Ishikawa (cell line): ENCODE measurements around the gene OXA1L.

Experiments used
- CEBPB ChIP-seq: IDR thresholded peaks from 2 replicates; pipeline ENCODE4 v1.6.1; 2012
- CREB1 ChIP-seq: IDR thresholded peaks from 2 replicates; pipeline ENCODE4 v1.6.1; 2012; ENCODE audit warnings: low read depth
- EGR1 ChIP-seq: IDR thresholded peaks from 2 replicates; pipeline ENCODE4 v1.6.1; 2012
- EP300 ChIP-seq: IDR thresholded peaks from 2 replicates; pipeline ENCODE4 v1.6.1; 2012; ENCODE audit warnings: borderline replicate concordance
- FOXM1 ChIP-seq: IDR thresholded peaks from 2 replicates; pipeline ENCODE4 v1.6.1; 2012; ENCODE audit warnings: low read depth, borderline replicate concordance
- MAX ChIP-seq: IDR thresholded peaks from 2 replicates; pipeline ENCODE4 v1.6.1; 2012
- NFIC ChIP-seq: IDR thresholded peaks from 2 replicates; pipeline ENCODE4 v1.6.1; 2012
- RAD21 ChIP-seq: IDR thresholded peaks from 2 replicates; pipeline ENCODE4 v1.6.1; 2012; ENCODE audit warnings: low read depth
- TAF1 ChIP-seq: IDR thresholded peaks from 2 replicates; pipeline ENCODE4 v1.6.1; 2012; ENCODE audit warnings: low read depth, mild to moderate bottlenecking
- TCF12 ChIP-seq: IDR thresholded peaks from 2 replicates; pipeline ENCODE4 v1.6.1; 2012; ENCODE audit warnings: low read depth
- TEAD4 ChIP-seq: IDR thresholded peaks from 2 replicates; pipeline ENCODE4 v1.6.1; 2012
- YY1 ChIP-seq: IDR thresholded peaks from 2 replicates; pipeline ENCODE4 v1.6.1; 2012; ENCODE audit warnings: low read depth
- ZBTB7A ChIP-seq: IDR thresholded peaks from 2 replicates; pipeline ENCODE4 v1.6.1; 2012; ENCODE audit warnings: low read depth
- TF ChIP-seq, protein P1 (sequence below): IDR thresholded peaks from 2 replicates; pipeline ENCODE4 v1.6.1; 2012; ENCODE audit warnings: low read depth, mild to moderate bottlenecking
- TF ChIP-seq, protein P2 (sequence below): IDR thresholded peaks from 2 replicates; pipeline ENCODE4 v1.6.1; 2012

Gene OXA1L

GRCh38 chr14:22797017-22797917, 30.8 kb downstream of the OXA1L start:
- TF ChIP-seq CREB1 (no peak), CEBPB (no peak), TAF1 (no peak), TCF12 (no peak)
- TF ChIP-seq, protein P1, sequence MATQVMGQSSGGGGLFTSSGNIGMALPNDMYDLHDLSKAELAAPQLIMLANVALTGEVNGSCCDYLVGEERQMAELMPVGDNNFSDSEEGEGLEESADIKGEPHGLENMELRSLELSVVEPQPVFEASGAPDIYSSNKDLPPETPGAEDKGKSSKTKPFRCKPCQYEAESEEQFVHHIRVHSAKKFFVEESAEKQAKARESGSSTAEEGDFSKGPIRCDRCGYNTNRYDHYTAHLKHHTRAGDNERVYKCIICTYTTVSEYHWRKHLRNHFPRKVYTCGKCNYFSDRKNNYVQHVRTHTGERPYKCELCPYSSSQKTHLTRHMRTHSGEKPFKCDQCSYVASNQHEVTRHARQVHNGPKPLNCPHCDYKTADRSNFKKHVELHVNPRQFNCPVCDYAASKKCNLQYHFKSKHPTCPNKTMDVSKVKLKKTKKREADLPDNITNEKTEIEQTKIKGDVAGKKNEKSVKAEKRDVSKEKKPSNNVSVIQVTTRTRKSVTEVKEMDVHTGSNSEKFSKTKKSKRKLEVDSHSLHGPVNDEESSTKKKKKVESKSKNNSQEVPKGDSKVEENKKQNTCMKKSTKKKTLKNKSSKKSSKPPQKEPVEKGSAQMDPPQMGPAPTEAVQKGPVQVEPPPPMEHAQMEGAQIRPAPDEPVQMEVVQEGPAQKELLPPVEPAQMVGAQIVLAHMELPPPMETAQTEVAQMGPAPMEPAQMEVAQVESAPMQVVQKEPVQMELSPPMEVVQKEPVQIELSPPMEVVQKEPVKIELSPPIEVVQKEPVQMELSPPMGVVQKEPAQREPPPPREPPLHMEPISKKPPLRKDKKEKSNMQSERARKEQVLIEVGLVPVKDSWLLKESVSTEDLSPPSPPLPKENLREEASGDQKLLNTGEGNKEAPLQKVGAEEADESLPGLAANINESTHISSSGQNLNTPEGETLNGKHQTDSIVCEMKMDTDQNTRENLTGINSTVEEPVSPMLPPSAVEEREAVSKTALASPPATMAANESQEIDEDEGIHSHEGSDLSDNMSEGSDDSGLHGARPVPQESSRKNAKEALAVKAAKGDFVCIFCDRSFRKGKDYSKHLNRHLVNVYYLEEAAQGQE: no peak

- TF ChIP-seq EGR1 (no peak), FOXM1 (no peak), NFIC (no peak), TAF1 (no peak), EP300 (no peak), TCF12 (no peak), CREB1 (no peak), RAD21 (no peak), YY1 (no peak), ZBTB7A (no peak), MAX (no peak), CEBPB (no peak), TEAD4 (no peak)
- TF ChIP-seq, protein P1: no peak
- TF ChIP-seq, protein P2, sequence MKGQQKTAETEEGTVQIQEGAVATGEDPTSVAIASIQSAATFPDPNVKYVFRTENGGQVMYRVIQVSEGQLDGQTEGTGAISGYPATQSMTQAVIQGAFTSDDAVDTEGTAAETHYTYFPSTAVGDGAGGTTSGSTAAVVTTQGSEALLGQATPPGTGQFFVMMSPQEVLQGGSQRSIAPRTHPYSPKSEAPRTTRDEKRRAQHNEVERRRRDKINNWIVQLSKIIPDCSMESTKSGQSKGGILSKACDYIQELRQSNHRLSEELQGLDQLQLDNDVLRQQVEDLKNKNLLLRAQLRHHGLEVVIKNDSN: no peak
These were observed 32.0 kb downstream of the OXA1L start for GRCh38 chr14:22798528-22798927.

DNA sequence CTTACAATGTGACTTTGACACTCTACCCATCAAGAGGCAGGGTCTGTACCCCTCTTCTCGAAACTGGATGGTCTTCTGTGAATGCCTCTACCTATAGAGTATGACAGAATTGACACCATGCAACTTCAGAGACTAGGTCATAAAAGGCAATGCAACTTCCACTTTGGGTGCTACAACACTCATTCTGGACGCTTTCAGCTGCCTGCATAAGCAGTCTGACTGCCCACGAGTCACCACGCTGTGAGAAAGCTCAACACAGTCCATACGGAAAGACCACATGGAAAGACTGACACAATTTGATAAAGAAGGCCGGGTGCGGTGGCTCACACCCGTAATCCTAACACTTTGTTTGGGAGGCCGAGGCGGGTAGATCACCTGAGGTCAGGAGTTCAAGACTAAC, 33.9 kb downstream of the OXA1L start:
- TF ChIP-seq ZBTB7A: no peak
- TF ChIP-seq, protein P2: no peak
- TF ChIP-seq YY1: no peak
- TF ChIP-seq MAX: no peak
- TF ChIP-seq NFIC: no peak
- no peak for TF ChIP-seq CEBPB
- TF ChIP-seq TCF12: no peak

DNA sequence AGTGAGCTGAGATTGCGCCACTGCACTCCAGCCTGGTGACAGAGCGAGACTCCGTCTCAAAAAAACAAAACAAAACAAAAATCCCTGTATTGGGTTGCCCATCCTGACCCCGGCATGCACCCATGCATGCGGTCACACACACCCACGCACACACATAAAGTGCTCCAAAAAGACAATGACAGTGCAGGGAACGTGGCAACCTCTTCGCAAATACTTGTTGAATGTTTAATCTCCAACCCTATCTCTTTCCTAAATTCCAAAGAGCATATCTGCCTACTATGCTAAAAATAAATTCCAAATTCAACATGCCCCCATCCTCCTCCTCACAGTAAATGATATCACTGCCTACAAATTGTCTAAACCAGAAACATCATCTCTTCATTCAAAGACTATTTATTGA, 35.2 kb downstream of the OXA1L start:
- TF ChIP-seq TCF12: no peak
- no peak for TF ChIP-seq TEAD4
- no peak for TF ChIP-seq NFIC
- no peak for TF ChIP-seq FOXM1
- TF ChIP-seq, protein P2: no peak
- TF ChIP-seq CEBPB: no peak
- TF ChIP-seq CREB1: no peak
- no peak for TF ChIP-seq MAX

GRCh38 chr14:22802860-22803686, 36.6 kb downstream of the OXA1L start:
- TF ChIP-seq, protein P1: no peak
- no peak for TF ChIP-seq TEAD4
